H9 (cell line): Measurements from ENCODE around the gene MMS19. TPM values are rescaled to one million over a fixed set of nuclear protein-coding genes. Genes with fewer than 3 reads are reported as not detected.
"Not testable (repeated sequence)": the region's sequence is repeated elsewhere in the genome, so short reads cannot be mapped to it uniquely, and the experiment has no call there.

Experiments
- DNase-seq: peaks from one replicate; pipeline ENCODE4 v3.0.0-alpha.2; 2017
- H2AFZ ChIP-seq: one replicate; pipeline ENCODE4 v1.6.1; 2013; ENCODE audit warnings: mild to moderate bottlenecking, low read length, control low read depth, moderate library complexity
- H2AK5ac ChIP-seq: 2 replicates; pipeline ENCODE4 v1.6.1; 2013; ENCODE audit warnings: low read length, control low read depth, mixed read lengths; ENCODE audit not compliant: insufficient read length
- H2BK120ac ChIP-seq: one replicate; pipeline ENCODE4 v1.6.1; 2013; ENCODE audit warnings: low read depth, mild to moderate bottlenecking, low read length, control low read depth, inconsistent platforms; ENCODE audit not compliant: poor library complexity, severe bottlenecking
- H2BK12ac ChIP-seq: 2 replicates; pipeline ENCODE4 v1.6.1; 2013; ENCODE audit warnings: low read length, control low read depth, mixed read lengths, low read depth; ENCODE audit not compliant: insufficient read length
- H2BK15ac ChIP-seq: 2 replicates; pipeline ENCODE4 v1.6.1; 2013; ENCODE audit warnings: low read depth, low read length, control low read depth
- H2BK20ac ChIP-seq: one replicate; pipeline ENCODE4 v1.6.1; 2013; ENCODE audit warnings: low read depth, mild to moderate bottlenecking, low read length, control low read depth, inconsistent platforms; ENCODE audit not compliant: poor library complexity, severe bottlenecking
- H2BK5ac ChIP-seq: 2 replicates; pipeline ENCODE4 v1.6.1; 2013; ENCODE audit warnings: low read length, control low read depth, mixed read lengths; ENCODE audit not compliant: insufficient read length
- H3K14ac ChIP-seq: 2 replicates; pipeline ENCODE4 v1.6.1; 2013; ENCODE audit warnings: low read length, control low read depth; ENCODE audit not compliant: insufficient read depth
- H3K18ac ChIP-seq: 2 replicates; pipeline ENCODE4 v1.6.1; 2013; ENCODE audit warnings: low read depth, mild to moderate bottlenecking, mixed read lengths, low read length, control low read depth; ENCODE audit not compliant: insufficient read length
- H3K23ac ChIP-seq: 2 replicates; pipeline ENCODE4 v1.6.1; 2013; ENCODE audit warnings: low read length, control low read depth, mixed read lengths, low read depth; ENCODE audit not compliant: insufficient read length
- H3K23me2 ChIP-seq: 2 replicates; pipeline ENCODE4 v1.6.1; 2013; ENCODE audit warnings: low read depth, mild to moderate bottlenecking, mixed read lengths, low read length, control low read depth; ENCODE audit not compliant: insufficient read length, poor library complexity, severe bottlenecking
- H3K27ac ChIP-seq: 2 replicates; pipeline ENCODE4 v1.5.1; 2013; ENCODE audit warnings: low read length, control low read depth, mixed read lengths, low read depth; ENCODE audit not compliant: insufficient read length
- H3K27me3 ChIP-seq: 2 replicates; pipeline ENCODE4 v1.6.1; 2013; ENCODE audit warnings: low read length, control low read depth, inconsistent platforms; ENCODE audit not compliant: insufficient read depth
- H3K4ac ChIP-seq: 2 replicates; pipeline ENCODE4 v1.6.1; 2013; ENCODE audit warnings: low read depth, mild to moderate bottlenecking, control low read depth, inconsistent platforms, low read length, moderate library complexity
- H3K4me1 ChIP-seq: 2 replicates; pipeline ENCODE4 v1.6.1; 2013; ENCODE audit warnings: low read length, control low read depth, inconsistent platforms; ENCODE audit not compliant: insufficient read depth
- H3K4me2 ChIP-seq: 2 replicates; pipeline ENCODE4 v1.6.1; 2013; ENCODE audit warnings: low read length, control low read depth, mixed read lengths; ENCODE audit not compliant: insufficient read length, insufficient read depth
- H3K56ac ChIP-seq: 2 replicates; pipeline ENCODE4 v1.6.1; 2013; ENCODE audit warnings: low read depth, mild to moderate bottlenecking, mixed read lengths, low read length, control low read depth; ENCODE audit not compliant: insufficient read length
- H3K79me1 ChIP-seq: 2 replicates; pipeline ENCODE4 v1.6.1; 2013; ENCODE audit warnings: low read depth, mild to moderate bottlenecking, moderate library complexity, low read length, control low read depth, inconsistent platforms; ENCODE audit not compliant: insufficient read depth, poor library complexity, severe bottlenecking
- H3K79me2 ChIP-seq: 2 replicates; pipeline ENCODE4 v1.6.1; 2013; ENCODE audit warnings: low read length, control low read depth, inconsistent platforms; ENCODE audit not compliant: insufficient read depth
- H3K9ac ChIP-seq: 2 replicates; pipeline ENCODE4 v1.6.1; 2013; ENCODE audit warnings: low read length, control low read depth, mixed read lengths; ENCODE audit not compliant: insufficient read length; ENCODE audit errors: extremely low read depth
- H3K9me3 ChIP-seq: one replicate; pipeline ENCODE4 v1.6.1; 2013; ENCODE audit warnings: low read depth, low read length, inconsistent platforms; ENCODE audit not compliant: control insufficient read depth
- H3T11ph ChIP-seq: one replicate; pipeline ENCODE4 v1.6.1; 2013; ENCODE audit warnings: mild to moderate bottlenecking, low read length, control low read depth, inconsistent platforms
- H4K20me1 ChIP-seq: one replicate; pipeline ENCODE4 v1.6.1; 2013; ENCODE audit not compliant: control insufficient read depth, insufficient read length, insufficient read depth
- H4K5ac ChIP-seq: 2 replicates; pipeline ENCODE4 v1.6.1; 2013; ENCODE audit warnings: low read depth, mild to moderate bottlenecking, mixed read lengths, low read length, control low read depth; ENCODE audit not compliant: insufficient read length
- H4K8ac ChIP-seq: replicated peaks from 2 replicates; pipeline ENCODE4 v1.6.1; 2013; ENCODE audit warnings: low read length, control low read depth, mixed read lengths, low read depth; ENCODE audit not compliant: insufficient read length
- H4K91ac ChIP-seq: 2 replicates; pipeline ENCODE4 v1.6.1; 2013; ENCODE audit warnings: low read depth, mild to moderate bottlenecking, moderate library complexity, mixed read lengths, low read length, control low read depth; ENCODE audit not compliant: insufficient read length
- H3K27ac Mint-ChIP-seq, 3 experiments: 2 replicates in 2 of 3; 3 replicates in 1 of 3; pipeline ENCODE4 v1.8.0; 2020 to 2021; ENCODE audit warnings: mixed read lengths in 3 of 3, mild to moderate bottlenecking in 1 of 3, moderate library complexity in 1 of 3
- H3K27me3 Mint-ChIP-seq: 2 replicates; pipeline ENCODE4 v1.8.0; 2021; ENCODE audit warnings: low read depth, mild to moderate bottlenecking, moderate library complexity, mixed read lengths
- H3K36me3 Mint-ChIP-seq, 3 experiments: 2 replicates in 2 of 3; 3 replicates in 1 of 3; pipeline ENCODE4 v1.8.0; 2020 to 2021; ENCODE audit warnings: low read depth in 3 of 3, mixed read lengths in 3 of 3; ENCODE audit not compliant: insufficient read depth in 1 of 3
- H3K4me1 Mint-ChIP-seq, 2 experiments: 2 replicates each; pipeline ENCODE4 v1.8.0; 2020; ENCODE audit warnings: mixed read lengths in 2 of 2
- H3K4me3 Mint-ChIP-seq, 2 experiments: 2 replicates in 1 of 2; 3 replicates in 1 of 2; pipeline ENCODE4 v1.8.0; 2020 to 2021; ENCODE audit warnings: mild to moderate bottlenecking in 2 of 2, mixed read lengths in 2 of 2, moderate library complexity in 1 of 2
- H3K9me3 Mint-ChIP-seq, 2 experiments: 2 replicates in 1 of 2; 3 replicates in 1 of 2; pipeline ENCODE4 v1.8.0; 2020; ENCODE audit warnings: mild to moderate bottlenecking in 2 of 2, mixed read lengths in 2 of 2, moderate library complexity in 1 of 2
- WGBS: extraction: QIAGEN DNeasy Blood & Tissue Kit; methylation state at CpG from one replicate; pipeline ENCODE4 v1.1.7; 2013; ENCODE audit warnings: missing lambda C conversion rate, low lambda C conversion rate, mixed read lengths; ENCODE audit not compliant: insufficient read length; ENCODE audit errors: extremely low coverage; 5-methylcytosine and 5-hydroxymethylcytosine counted together
- total RNA-seq: library from RNA; stranded (reverse); gene quantifications from 2 replicates; pipeline ENCODE4 v1.2.1, GENCODE V29; 2021
- TF ChIP-seq, protein P1 (sequence below): fragments of 200-600 bp; sonication (generic); conservative IDR thresholded peaks from 3 replicates; pipeline ENCODE4 v1.8.0; 2021; ENCODE audit warnings: antibody characterized with exemption, mild to moderate bottlenecking

MMS19 gene
- total RNA-seq, 1 experiment from 2014 or later = 102 TPM

DNA sequence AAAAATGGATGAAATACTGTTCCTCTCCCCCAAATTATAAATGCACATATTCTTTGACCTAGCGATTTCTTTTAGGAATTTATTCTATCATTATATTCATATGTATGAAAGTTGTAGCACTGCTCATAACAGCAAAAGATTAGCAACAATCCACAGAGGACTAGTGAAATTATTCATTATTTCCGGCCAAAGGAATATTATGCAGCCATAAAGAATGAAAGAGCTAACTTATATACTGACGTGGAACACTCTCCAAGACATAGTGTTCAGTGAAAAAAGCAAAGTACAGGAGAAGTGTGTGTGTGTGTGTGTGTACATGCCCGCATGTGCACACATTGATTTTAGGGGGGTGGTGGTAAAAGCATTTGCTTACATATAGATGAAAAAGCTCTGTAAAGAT is 23.3 kb downstream of the MMS19 start:
- Histone ChIP-seq H2BK5ac (no peak overlapping the region), H3K79me2 (no peaks in the 10 kb centered on the region), H3K4me1 (peaks cover 4% of the 10 kb centered on the region; the same call in 1 of the 2 replicates), H2BK120ac (no peak overlapping the region), H2AFZ (no peak overlapping the region), H3K27me3 (no peaks in the 10 kb centered on the region), H3K4me2 (no peak overlapping the region), H3K23me2 (no peaks in the 10 kb centered on the region), H3K4ac (no peak overlapping the region), H3K27ac (no peak overlapping the region), H3T11ph (no peak overlapping the region), H3K18ac (no peak overlapping the region), H4K91ac (no peak overlapping the region), H2BK20ac (no peak overlapping the region), H4K8ac (no peak overlapping the region), H2BK15ac (no peak overlapping the region), H4K20me1 (no peaks in the 10 kb centered on the region), H2BK12ac (no peak overlapping the region), H4K5ac (no peak overlapping the region), H2AK5ac (no peak overlapping the region), H3K9me3 (no peaks in the 10 kb centered on the region), H3K9ac (no peak overlapping the region), H3K14ac (no peak overlapping the region), H3K79me1 (no peaks in the 10 kb centered on the region), H3K23ac (no peak overlapping the region), H3K56ac (no peak overlapping the region)
- DNase-seq = no peak
- peaks cover 7 to 13% of the 10 kb centered on the region in 2 experiments for H3K4me1 Mint-ChIP-seq
- H3K4me3 Mint-ChIP-seq = no peak overlapping the region
- H3K36me3 Mint-ChIP-seq = peaks cover 52 to 81% (median 77%) of the 10 kb centered on the region in 3 experiments
- WGBS = no CpG with 5 or more reads among the region's 4 CpGs
- no peak overlapping the region for H3K27ac Mint-ChIP-seq
- no peaks in the 10 kb centered on the region for H3K27me3 Mint-ChIP-seq
- TF ChIP-seq, protein P1, sequence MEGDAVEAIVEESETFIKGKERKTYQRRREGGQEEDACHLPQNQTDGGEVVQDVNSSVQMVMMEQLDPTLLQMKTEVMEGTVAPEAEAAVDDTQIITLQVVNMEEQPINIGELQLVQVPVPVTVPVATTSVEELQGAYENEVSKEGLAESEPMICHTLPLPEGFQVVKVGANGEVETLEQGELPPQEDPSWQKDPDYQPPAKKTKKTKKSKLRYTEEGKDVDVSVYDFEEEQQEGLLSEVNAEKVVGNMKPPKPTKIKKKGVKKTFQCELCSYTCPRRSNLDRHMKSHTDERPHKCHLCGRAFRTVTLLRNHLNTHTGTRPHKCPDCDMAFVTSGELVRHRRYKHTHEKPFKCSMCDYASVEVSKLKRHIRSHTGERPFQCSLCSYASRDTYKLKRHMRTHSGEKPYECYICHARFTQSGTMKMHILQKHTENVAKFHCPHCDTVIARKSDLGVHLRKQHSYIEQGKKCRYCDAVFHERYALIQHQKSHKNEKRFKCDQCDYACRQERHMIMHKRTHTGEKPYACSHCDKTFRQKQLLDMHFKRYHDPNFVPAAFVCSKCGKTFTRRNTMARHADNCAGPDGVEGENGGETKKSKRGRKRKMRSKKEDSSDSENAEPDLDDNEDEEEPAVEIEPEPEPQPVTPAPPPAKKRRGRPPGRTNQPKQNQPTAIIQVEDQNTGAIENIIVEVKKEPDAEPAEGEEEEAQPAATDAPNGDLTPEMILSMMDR = no peak
- H3K9me3 Mint-ChIP-seq = no peaks in the 10 kb centered on the region

DNA sequence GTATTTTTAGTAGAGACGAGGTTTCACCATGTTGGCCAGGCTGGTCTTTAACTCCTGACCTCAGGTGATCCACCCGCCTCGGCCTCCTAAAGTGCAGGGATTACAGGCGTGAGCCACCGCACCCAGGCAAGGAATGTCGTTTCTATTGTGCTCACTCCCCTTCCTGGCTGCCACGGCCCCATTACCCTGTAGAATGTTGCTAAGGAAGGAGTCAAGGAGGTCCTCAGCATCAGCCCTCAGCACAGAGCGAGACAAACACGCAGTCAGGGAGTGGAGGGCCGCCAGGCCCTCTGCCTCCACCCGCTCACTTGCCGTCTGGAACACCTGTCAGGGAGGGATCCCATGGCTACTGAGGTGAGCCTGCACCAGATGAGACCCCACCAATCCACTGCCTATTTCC is 29.4 kb downstream of the MMS19 start:
- Mint-ChIP-seq H3K36me3 (peaks cover 19 to 82% (median 59%) of the 10 kb centered on the region in 3 experiments; a peak in 6 of 7 replicates), H3K27ac (peak overlapping the region in 1 of 3 experiments; percentile 52; a peak in 3 of 7 replicates)
- not testable (repeated sequence) for H3K4me2 ChIP-seq, H4K91ac ChIP-seq, H4K5ac ChIP-seq, H3K4me1 Mint-ChIP-seq, H3K56ac ChIP-seq, H4K8ac ChIP-seq, H4K20me1 ChIP-seq, H3K14ac ChIP-seq, H2BK20ac ChIP-seq, H3K23ac ChIP-seq, H3T11ph ChIP-seq, H3K4me1 ChIP-seq, H2BK5ac ChIP-seq, H3K23me2 ChIP-seq, H3K9ac ChIP-seq, H3K27ac ChIP-seq, H3K9me3 Mint-ChIP-seq, DNase-seq, H2AK5ac ChIP-seq, H3K27me3 ChIP-seq, H3K79me2 ChIP-seq, H3K9me3 ChIP-seq, H3K4ac ChIP-seq, H2BK12ac ChIP-seq, H3K27me3 Mint-ChIP-seq, H2BK120ac ChIP-seq, H3K18ac ChIP-seq, H3K4me3 Mint-ChIP-seq, H3K79me1 ChIP-seq, H2BK15ac ChIP-seq, H2AFZ ChIP-seq
- WGBS = no CpG with 5 or more reads among the region's 12 CpGs
